Panc1 (cell line): Measurements from ENCODE around the gene RASGEF1C.

Experiments
- REST ChIP-seq, 2 experiments: IDR thresholded peaks; 2 replicates each; pipeline ENCODE4 v1.6.1; 2011 to 2012; ENCODE audit warnings: low read depth in 2 of 2, control low read depth in 1 of 2, low read length in 1 of 2, mild to moderate bottlenecking in 1 of 2, moderate library complexity in 1 of 2; ENCODE audit not compliant: insufficient read depth in 1 of 2
- SIN3A ChIP-seq: IDR thresholded peaks from 2 replicates; pipeline ENCODE4 v1.6.1; 2012; ENCODE audit warnings: low read depth, mild to moderate bottlenecking, low read length, moderate library complexity, borderline replicate concordance; ENCODE audit not compliant: insufficient read depth
- TF ChIP-seq, protein P1 (sequence below): fragments of 450-650 bp; IDR thresholded peaks from 2 replicates; pipeline ENCODE4 v1.5.1; 2017; ENCODE audit warnings: mild to moderate bottlenecking

GRCh38 chr5:180082633-180083420, 126.2 kb downstream of the RASGEF1C start:
- TF ChIP-seq, protein P1, sequence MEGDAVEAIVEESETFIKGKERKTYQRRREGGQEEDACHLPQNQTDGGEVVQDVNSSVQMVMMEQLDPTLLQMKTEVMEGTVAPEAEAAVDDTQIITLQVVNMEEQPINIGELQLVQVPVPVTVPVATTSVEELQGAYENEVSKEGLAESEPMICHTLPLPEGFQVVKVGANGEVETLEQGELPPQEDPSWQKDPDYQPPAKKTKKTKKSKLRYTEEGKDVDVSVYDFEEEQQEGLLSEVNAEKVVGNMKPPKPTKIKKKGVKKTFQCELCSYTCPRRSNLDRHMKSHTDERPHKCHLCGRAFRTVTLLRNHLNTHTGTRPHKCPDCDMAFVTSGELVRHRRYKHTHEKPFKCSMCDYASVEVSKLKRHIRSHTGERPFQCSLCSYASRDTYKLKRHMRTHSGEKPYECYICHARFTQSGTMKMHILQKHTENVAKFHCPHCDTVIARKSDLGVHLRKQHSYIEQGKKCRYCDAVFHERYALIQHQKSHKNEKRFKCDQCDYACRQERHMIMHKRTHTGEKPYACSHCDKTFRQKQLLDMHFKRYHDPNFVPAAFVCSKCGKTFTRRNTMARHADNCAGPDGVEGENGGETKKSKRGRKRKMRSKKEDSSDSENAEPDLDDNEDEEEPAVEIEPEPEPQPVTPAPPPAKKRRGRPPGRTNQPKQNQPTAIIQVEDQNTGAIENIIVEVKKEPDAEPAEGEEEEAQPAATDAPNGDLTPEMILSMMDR: no peak
- no peak for TF ChIP-seq REST (IDR thresholded peaks at IDR 0.05; ENCODE audit: insufficient read depth in 1 of 2, low read depth in 2 of 2, low read length in 1 of 2)
- TF ChIP-seq SIN3A: no peak
